T47D (cell line): Measurements from ENCODE around the gene PDE5A.
"Not testable (repeated sequence)": the region's sequence is repeated elsewhere in the genome, so short reads cannot be mapped to it uniquely, and the experiment has no call there.

ENCODE experiments used
- DNase-seq, 2 experiments: peaks; one replicate each; pipeline versions ENCODE4 v3.0.0 to v3.0.0-alpha.2; 2011 to 2012; ENCODE audit warnings: low read depth in 1 of 2, low spot score in 1 of 2
- JUND ChIP-seq: IDR thresholded peaks from 2 replicates; pipeline ENCODE4 v1.6.1; 2012; ENCODE audit warnings: low read depth
- in situ Hi-C: cut with HindIII; loops from 2 replicates; pipeline ENCODE4 v1.10.0; 2016; ENCODE audit warnings: low sequenced_read_pairs, low pct_unique_long_range_greater_than_20kb

The PDE5A gene

DNA sequence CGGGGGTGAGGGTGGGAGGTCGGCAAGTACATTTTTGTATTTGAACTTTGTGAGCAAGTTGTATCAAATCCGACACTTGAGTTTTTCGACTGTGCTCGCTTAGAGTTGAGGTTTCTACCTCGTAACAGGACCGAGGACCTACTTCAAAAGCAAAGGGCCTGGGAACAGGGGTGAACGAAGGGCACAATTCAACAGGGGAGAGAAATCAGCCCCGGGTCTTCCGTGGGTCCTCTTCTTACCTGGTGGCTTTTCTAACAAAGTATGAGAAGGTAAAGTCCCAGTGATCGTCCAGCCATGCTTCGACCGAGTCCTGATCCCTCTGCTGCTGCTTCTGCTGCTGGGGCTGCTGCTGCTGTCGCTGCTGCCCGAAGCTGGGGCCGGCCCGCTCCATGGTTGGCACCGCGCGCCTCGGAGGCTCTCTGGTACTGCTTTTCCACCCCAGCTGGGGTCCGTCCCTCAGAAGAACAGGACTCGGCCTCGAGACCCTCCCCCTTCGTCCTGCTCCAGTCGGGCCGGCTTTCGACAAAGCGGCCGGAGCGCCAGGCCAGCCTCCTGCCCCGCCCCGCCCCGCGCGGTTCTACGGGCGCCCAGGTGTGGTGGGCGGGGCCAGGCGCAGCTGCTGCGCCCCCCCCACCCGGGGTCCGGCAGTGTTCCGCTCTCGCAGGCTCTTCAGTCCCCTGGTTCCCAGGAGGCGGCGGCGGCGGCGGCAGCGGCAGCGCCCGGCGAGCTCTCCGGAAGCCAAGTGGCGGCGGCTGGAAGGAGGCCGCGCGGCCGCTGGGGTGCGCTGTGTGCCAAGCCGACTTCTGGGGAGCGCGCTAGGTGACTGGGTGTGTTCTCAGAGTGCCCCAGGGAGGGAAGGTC lies at the start of gene PDE5A:
Gene PDE5A (minus strand): TSS at position 524 of the 861 bp plus-strand sequence. CDS start 133 bp downstream, at position 391.
- peak; percentile 58 to 87 for DNase-seq
- in situ Hi-C loops = no loop called here
- no peak for TF ChIP-seq JUND

DNA sequence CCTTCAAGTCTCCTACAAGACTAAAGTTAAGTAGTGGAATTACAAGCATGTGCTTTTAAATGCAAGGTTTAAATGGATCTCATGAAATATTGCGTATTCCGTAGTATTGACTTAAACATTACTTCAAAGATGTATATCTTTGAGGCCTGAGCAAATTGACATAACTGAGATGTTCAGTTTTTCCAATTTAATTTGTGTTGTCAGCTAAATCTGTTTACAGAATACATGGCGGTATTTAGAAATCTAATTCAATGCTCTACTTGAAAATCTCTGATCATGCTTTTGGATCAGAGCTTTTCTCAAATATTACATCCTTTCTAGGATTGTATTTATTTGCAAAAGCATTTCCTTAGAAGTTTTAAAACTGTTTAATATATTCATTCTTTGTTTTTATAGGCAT lies 47.5 kb upstream of the PDE5A start:
- peak in 1 of 2 experiments; percentile 33 for DNase-seq
- peak; percentile 48 for TF ChIP-seq JUND
- in situ Hi-C loops = no loop called here

DNA sequence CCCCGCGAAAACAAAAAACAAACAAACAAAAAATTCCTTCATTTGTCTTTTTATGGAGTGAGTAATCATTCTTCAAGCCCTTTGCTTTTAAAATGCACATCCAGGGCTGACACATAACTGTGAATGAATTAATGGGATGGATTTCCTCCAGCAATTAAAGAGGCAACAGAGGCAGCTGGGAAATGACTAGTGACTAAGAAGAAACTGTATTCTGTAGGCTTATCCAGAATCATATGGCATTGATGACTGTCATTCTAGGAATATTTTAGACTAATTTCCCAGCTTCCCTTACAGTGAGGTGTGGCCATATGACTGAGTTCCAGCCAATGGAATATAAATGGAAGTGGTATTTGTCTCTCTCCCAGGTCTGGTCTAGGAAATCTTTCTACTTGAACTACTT lies 46.8 kb upstream of the PDE5A start:
- in situ Hi-C loops = no loop called here
- DNase-seq = no peak

DNA sequence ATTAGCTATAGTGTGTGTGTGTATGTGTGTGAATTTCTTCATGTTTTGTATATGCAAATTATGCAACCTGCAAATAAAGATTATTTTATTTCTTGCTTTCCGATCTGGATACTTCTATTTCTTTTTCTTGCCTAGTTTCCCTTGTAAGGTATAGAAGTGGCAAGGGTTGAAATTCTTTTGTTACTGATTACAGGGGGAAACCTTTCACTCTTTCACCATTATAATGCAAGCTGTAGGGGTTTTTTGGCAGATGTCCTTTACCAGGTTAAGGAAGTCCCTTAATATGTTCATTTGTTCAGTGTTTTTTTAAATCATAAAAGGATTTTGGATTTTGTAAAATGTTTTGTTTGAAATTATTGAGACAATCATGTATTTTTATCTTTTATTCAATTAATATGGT lies 44.3 kb upstream of the PDE5A start:
- DNase-seq = no peak
- in situ Hi-C loops = no loop called here
- TF ChIP-seq JUND = no peak

More for the DNA sequence above, 46.8 kb upstream of the PDE5A start:
- no peak for TF ChIP-seq JUND

DNA sequence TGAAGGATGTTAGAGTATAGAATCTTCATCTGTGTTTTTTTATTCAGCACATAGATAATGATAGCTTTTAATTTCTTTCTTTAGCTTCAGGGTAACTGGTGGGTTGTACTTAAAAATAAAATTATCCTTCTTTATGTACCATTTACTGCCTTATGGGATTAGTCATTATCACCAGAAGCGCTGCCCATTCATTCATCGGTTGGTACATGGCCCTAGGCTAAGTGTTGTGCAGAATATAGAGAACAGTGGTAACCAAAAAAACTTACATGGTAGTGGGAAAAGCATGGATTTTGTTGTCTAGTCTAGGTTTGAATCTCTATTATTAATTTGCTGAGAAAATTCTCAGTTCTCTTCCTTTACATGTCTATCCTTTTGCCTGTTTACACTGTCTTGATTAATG lies 43.5 kb upstream of the PDE5A start:
- in situ Hi-C loops = no loop called here
- no peak for TF ChIP-seq JUND
- DNase-seq = no peak

DNA sequence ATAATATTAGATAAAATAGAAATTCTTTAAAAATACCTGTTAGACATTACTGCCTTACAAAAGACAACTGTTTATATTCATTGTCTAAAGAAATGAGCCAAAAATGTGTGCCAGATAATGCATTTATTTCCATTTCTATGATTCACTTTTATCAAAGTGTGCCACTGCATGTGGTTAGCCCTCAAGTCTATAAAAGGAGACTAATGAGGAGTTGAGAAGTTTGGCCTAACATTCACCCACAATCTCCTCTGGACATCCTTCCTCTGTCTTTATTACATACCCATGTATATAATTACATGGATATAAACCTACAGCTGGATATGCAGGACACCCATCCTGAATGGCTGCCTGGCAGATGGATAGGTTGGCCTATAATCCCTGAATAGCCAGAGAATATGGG lies 42.6 kb upstream of the PDE5A start:
- no peak for DNase-seq
- in situ Hi-C loops = no loop called here
- no peak for TF ChIP-seq JUND

DNA sequence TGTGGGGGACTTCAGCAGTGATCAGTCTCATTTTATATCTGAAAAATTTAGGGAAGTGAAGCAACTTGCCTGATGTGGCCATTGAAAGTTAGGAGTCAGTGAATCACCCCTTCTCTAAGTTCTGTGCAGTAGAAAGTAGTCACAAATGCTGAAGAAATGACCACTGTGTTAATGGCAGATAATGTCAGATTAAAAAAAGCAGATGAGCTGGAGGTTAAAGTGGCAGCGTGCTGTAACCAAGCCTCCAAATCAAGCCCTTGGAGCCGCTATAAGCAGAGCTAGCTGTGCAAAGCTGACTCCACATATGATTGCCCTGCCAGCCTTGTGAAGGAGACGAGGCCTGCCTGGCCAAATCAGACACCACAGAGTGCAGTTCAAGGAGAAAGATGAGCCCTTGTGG lies 39.2 kb upstream of the PDE5A start:
- TF ChIP-seq JUND = no peak
- DNase-seq = no peak
- in situ Hi-C loops = no loop called here

DNA sequence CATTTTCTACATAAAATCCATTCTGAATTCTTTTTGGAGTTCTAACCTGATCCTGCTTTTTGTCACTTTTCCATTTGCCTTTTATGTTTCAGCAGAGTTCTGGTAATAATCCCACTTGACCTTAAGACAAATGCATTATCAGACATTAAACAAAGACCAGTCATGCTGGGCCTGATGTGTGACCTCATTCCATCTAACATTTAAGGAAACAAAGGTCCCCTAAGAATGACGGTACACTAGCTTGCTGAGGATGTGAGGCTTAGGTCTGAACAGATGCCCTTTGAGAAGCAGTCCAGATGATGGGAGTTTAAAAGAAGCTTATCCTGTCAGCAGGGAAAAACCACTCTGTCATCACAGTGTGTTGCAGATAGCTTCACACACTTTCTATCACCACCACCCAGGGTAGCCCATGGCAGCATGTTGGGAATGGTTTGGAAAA lies 38.1 kb upstream of the PDE5A start:
- in situ Hi-C loops = no loop called here
- DNase-seq = no peak
- no peak for TF ChIP-seq JUND

DNA sequence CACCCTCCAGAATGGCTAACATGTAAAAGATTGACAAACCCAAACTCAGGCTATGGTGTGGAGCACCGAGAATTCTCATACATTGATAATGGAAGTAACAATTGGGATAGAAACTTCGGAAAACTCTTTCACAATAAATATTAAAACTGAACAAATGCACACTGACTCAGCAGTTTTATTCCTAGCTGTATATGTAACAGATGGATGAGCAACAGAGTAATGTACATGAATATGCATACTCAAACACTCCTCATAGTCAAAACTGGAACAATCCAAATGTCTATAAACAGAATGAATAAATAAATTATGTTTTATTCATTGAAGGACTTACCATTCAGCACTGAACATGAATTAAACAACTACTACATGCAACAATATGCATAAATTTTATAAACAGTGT lies 37.1 kb upstream of the PDE5A start:
- DNase-seq = no peak

DNA sequence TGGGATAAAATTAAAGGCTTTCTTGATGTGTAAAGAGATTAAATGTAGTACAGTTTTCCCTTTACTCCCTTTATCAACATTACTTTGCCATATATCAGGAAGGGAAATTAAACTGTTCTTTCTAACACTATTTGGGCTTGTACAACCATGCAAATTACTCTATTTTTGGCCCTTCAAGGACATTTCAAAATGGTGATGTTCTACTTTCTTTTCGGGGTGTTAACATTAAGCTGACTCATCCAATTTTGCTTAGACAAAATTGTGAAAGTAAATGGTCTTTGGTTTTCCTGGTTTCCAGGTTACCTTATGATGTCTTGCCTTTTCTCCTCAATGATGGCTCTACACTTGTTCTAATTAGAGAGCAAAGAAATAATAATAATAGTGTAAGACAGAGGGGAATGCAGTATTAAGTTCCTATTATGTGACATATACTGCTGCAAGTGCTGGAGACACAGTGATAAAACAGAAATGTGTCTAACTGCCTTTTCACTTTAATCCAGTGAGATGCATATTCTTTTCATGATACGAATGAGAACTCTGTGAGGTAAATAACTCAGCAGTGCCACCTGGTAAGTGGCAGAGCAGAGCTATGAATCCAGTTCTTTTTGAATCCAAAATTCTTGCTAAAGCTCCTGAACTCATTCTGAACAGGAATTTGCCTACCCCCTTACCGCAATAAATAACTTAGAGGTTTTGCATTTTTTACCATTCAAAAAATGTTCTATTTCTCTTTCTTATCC lies 35.7 kb upstream of the PDE5A start:
- in situ Hi-C loops = no loop called here
- no peak for TF ChIP-seq JUND
- no peak for DNase-seq

More for the DNA sequence above, 37.1 kb upstream of the PDE5A start:
- no peak for TF ChIP-seq JUND
- in situ Hi-C loops = no loop called here

DNA sequence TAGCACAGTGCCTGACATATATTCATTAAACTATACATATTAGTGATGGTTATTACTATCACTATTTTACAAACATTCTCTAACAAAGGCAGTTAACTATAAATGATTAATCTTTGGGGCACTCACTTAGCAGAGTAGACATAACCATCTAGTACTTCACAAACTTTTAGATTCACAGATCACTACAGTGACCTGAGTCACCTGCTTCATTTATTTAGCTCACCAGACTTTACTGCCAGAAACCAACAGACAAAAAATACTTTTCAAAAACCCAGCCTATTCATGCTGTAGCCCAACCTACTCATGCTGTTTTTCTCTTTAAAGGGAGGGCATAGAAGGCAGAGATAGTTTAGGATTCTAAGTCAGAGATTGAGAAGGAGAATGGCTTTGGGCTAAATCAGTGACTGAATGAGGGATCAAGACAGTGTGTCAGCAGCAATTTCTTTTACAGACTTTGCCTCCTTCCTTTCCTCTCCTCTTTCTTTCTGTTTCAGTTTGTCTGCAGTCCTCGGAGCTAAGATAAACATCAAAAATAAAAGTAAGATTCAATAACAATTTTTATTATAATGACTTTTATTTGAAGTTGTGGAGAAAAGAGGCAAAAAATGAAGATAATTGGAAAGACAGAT lies 34.7 kb upstream of the PDE5A start:
- DNase-seq = no peak
- in situ Hi-C loops = no loop called here
- no peak for TF ChIP-seq JUND

DNA sequence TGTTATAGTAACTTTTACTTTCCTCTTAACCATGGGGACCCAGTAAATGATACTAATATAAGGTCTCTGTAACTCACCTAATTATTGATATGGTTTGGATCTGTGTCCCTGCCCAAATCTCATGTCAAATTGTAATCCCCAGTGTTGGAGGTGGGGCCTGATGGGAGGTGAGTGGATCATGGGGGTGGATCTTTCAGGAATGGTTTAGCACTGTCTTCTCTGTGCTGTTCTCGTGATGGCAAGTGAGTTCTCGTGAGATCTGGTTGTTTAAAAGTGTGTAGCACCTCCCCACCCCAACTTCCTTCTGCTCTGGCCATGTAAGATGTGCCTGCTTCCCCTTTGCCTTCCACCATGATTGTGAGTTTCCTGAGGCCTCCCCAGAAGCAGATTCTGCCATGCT lies 34.0 kb upstream of the PDE5A start:
- DNase-seq, in situ Hi-C loops: not testable (repeated sequence)

DNA sequence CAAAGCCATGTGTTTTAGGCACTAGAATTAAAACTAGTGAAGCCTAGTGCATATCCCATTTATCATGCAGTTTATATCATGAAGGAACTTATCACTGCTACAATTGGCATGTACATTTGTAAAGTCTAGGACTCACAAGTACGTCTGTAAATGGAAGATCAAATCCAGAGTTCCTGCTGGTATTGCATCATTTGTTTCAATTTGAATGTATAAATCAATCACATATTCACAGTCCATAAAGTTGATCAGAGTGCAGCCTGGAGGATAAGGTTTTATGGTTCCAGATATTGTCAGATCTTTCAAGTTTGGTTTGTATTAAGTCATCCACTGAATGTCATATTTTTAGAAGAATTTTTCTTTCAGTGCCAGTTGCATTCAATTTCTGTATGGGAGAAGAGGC lies 32.6 kb upstream of the PDE5A start:
- in situ Hi-C loops = no loop called here
- no peak for TF ChIP-seq JUND
- DNase-seq = no peak
